Inflammatory macrophage treated with lipopolysaccharide for 1 hour (primary cell): ENCODE measurements around the gene EPDR1.
A peak's percentile ranks its signal among the peaks of the same experiment; 100 is the strongest.
"Not testable (repeated sequence)": the region's sequence is repeated elsewhere in the genome, so short reads cannot be mapped to it uniquely, and the experiment has no call there.

ENCODE experiments used
- DNase-seq, 2 donors: peaks; one replicate each; pipeline ENCODE4 v3.0.0-alpha.2; 2020 to 2022

EPDR1 gene

GRCh38 chr7:37930226-37930948 is 9.9 kb downstream of the EPDR1 start:
- no peak for DNase-seq

DNA sequence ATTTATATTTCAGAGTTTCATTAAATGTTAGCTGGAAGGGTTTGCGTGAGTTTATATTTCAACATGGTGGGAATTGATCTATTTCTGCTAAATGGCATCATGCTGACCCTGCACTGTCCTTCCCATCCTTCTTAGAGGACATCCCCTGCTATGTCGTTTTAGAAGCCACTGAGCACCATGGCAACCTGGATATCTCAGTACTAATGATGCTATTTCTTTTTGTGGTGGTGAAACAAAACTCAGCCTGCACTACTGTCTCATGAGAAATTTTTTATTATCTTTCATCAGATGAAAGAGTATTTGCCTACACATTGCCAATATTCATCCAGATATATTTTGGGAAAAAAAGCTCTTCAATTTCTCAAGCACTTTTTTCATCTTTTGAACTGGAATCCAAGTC is 12.1 kb downstream of the EPDR1 start:
- DNase-seq, result no peak

- no peak for DNase-seq
Observed at GRCh38 chr7:37933018-37933566, 12.7 kb downstream of the EPDR1 start.

- DNase-seq, result no peak
Observed at GRCh38 chr7:37942934-37943610, 22.6 kb downstream of the EPDR1 start.

DNA sequence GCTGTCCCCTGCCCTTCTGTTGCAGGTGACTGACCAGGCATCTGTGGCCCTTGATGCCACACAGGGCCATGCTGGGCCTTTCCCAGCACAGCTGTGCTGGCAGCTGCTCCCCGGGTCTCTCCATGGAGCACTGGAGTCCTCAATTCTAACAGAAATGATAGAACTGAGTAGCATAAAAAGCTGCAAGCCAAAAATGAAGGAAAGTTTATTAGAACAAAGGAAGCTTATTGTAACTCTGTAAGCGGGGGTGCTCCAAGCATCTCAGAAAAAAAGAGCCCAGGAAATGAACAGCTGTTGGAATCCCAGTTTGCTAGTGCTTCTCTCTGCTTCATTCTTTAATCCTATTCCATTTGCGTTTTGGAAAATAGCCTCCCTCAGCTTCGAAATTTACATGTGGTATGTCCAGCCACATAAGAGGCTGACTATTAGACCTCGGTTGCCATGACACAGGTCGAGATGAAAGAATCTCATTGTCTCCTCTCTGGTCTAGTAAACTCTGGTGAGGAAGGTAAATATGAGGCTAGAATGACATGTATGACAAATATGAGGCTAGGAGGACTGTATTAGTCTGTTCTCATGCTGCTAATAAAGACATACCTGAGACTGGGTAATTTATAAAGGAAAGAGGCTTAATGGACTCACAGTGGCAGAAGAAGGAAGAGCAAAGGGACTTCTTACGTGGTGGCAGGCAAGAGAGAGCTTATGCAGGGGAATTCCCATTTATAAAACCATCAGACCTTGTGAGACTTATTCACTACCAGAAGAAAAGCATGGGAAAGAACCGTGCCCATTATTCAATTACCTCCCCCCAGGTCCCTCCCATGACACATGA is 23.7 kb downstream of the EPDR1 start:
- peak in 1 of 2 donors; percentile 35 for DNase-seq

GRCh38 chr7:37944737-37945054 is 24.3 kb downstream of the EPDR1 start:
- DNase-seq, result no peak

DNA sequence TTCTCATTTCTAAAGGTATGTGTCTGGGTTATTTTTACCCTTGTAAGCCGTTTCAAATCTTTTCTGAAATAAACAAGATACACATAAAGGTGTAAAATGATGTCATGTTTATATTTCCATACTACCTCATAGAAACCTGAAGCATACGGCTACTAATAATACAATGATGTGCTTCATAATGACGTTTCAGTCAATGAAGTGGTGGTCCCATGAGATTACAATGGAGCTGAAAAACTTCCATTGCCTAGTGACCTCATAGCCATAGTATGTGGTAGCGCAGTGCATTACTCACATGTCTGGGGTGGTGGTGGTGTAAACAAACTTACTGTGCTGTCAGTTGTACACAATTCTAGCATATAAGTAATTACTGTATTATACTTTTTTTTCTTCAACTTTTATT is 24.9 kb downstream of the EPDR1 start:
- DNase-seq, result no peak

DNA sequence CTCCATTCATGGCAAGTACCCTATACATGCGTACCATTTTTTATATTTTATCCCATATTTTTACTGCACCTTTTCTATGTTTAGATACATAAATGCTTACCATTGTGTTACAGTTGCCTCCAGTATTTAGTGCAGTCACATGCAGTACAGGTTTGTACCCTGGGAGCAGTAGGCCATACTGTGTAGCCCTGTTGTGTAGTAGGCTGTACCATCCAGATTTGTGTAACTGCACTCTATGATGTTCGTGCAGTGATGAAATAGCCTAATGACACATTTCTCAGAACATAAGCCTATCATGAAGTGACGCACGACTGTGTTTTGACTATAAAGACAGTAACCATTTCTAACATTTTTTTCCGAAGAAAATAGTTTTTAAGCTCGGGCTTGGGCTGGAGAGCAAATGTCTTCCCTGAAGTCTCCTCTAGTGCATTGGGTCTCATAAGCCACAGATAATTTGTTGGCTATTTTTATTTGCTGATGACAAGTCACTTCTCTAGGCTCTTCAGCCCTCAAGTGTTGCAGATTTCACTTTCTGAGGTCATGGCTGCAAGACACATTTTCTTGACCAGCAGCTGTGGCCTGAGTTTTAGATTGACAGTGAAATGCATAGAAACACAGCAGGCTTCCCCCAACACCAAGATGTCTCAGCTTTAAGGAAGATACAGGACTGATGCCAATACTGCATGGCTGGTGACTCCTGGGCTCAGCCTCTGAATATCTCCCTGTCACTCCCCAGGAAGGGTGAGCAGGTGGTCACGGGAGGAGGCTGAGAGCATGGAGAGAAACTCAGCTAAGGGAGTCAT is 26.9 kb downstream of the EPDR1 start:
- no peak for DNase-seq

GRCh38 chr7:37947941-37948210 is 27.4 kb downstream of the EPDR1 start:
- DNase-seq, result no peak

- no peak for DNase-seq
Observed at GRCh38 chr7:37952240-37952639, 31.8 kb downstream of the EPDR1 start.

GRCh38 chr7:37954217-37954616 is 33.8 kb downstream of the EPDR1 start:
- not testable (repeated sequence) for DNase-seq

DNA sequence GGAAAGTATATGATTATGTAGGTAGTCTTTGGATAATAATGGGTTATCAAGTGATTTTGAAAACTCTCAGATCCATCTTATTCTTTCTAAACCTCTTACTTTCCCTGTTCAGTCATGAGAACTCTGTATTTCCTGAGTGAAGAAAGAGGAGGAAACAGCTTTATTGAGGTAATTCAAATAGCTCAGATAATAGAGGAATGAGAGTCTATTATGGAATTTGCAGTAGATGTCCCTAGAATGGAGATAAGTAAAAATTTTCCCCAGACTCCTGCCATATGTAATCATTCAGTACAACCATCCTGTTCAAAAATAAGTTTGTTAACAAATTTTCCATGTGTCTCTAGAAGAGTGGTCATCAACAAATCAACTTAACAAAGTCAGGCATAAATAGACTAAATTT is 36.4 kb downstream of the EPDR1 start:
- DNase-seq, result no peak

GRCh38 chr7:37957221-37957970 is 37.0 kb downstream of the EPDR1 start:
- DNase-seq, result no peak

DNA sequence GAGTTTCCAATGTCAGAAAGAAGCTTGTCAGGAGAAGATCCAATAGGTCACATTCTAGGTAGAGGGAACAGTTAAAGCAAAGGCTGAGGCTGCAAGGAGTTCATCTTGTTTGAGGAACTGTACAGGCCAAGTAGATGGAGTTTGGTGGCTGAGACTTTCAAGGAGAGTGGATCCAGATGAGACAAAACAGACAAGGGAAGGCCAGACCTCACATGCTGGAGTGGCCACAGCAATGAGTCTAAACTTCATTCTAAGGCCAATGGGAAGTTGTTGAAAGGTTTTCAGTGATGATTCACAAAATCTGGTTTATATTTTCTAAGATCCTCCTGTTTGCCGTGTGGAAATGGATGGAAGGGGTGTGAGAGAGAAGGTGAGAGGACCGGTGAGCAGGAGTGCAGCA is 40.0 kb downstream of the EPDR1 start:
- no peak for DNase-seq

DNA sequence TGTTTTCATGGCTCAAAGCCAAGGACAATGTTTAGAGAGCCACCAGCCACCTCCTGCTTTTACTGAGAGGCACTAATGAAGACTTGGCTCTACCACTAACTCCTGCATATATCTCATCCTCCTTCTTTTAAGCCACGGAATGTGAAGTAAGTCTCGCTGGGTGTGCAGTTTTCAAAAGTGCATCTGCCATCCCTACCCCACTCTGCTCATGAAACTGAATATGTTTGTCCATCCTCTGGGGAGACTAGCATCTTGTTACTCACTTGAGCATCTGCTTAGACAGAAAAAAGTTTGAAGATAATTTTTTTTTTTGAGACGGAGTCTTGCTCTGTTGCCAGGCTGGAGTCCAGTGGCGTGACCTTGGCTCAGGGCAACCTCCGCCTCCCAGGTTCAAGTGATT is 40.8 kb downstream of the EPDR1 start:
- DNase-seq, result no peak

DNA sequence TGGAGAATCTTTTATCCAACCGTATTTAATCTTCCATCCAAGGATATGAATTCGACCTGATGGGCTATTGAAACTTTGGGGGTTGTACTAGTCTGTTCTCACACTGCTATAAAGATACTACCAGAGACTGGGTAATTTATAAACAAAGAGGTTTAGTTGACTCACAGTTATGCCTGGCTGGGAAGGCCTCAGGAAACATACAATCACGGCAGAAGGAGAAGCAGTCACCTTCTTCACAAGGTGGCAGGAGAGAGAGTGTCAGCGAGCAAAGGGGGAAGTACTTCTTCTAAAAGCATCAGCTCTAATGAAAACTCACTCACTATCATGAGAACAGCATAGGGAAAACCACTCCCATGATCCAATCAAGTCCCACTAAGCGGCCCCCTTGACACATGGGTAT is 43.8 kb downstream of the EPDR1 start:
- no peak for DNase-seq

- DNase-seq, result no peak
Observed at GRCh38 chr7:37970211-37970610, 49.8 kb downstream of the EPDR1 start.

- no peak for DNase-seq
Observed at GRCh38 chr7:37971491-37971890, 51.1 kb downstream of the EPDR1 start.

GRCh38 chr7:37973915-37974314 is 53.5 kb downstream of the EPDR1 start:
- no peak for DNase-seq

DNA sequence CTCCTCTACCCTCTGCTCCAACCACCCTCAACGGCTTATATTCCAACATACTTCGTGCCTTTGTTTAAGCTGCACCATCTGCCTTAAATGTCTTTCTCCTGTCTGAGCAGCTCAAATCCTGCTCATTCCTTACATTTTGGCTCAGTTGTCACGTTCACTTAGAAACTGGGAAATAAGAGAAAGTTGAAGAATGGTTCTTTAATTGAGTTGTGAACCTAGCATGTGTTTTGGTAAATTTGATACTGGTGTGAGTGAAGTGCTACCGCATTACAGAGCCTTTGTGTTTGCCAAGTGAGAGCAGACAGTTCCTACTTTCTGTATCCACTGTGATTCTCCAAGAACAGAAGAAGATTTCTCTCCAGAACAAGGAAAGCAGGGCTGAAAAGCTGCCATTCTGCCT is 54.3 kb downstream of the EPDR1 start:
- no peak for DNase-seq

- DNase-seq, result no peak
Observed at GRCh38 chr7:37977243-37977642, 56.8 kb downstream of the EPDR1 start.

GRCh38 chr7:37981664-37982063 is 61.2 kb downstream of the EPDR1 start:
- no peak for DNase-seq
